OCI-LY1 (cell line): ENCODE data around the gene CACNA2D1.

ENCODE experiments used
- H2AFZ ChIP-seq: fragments of 200-600 bp; sonication (generic), shearing (Covaris generic); 2 replicates; pipeline ENCODE4 v1.6.0; 2014; ENCODE audit warnings: antibody characterized with exemption, mild to moderate bottlenecking, low read length
- H3F3A ChIP-seq: fragments of 200-600 bp; sonication (generic), shearing (Covaris generic); 2 replicates; pipeline ENCODE4 v1.6.0; 2014; ENCODE audit warnings: mild to moderate bottlenecking, antibody characterized with exemption, low read length, moderate library complexity; ENCODE audit not compliant: insufficient read depth
- H3K27ac ChIP-seq: fragments of 200-600 bp; sonication (generic); 2 replicates; pipeline ENCODE4 v1.5.1; 2014; ENCODE audit warnings: low read length, mixed run types, mild to moderate bottlenecking, low read depth; ENCODE audit not compliant: poor library complexity, severe bottlenecking
- H3K27me3 ChIP-seq: fragments of 200-600 bp; sonication (generic); 2 replicates; pipeline ENCODE4 v1.6.0; 2014; ENCODE audit warnings: antibody characterized with exemption, mild to moderate bottlenecking, low read length, moderate library complexity; ENCODE audit not compliant: insufficient read depth
- H3K36me3 ChIP-seq: fragments of 200-600 bp; sonication (generic); 2 replicates; pipeline ENCODE4 v1.6.1; 2014; ENCODE audit warnings: mild to moderate bottlenecking, antibody characterized with exemption, low read length, moderate library complexity, mixed read lengths; ENCODE audit not compliant: insufficient read depth
- H3K4me1 ChIP-seq: fragments of 200-600 bp; sonication (generic); 2 replicates; pipeline ENCODE4 v1.5.1; 2014; ENCODE audit warnings: mild to moderate bottlenecking, low read length, moderate library complexity; ENCODE audit not compliant: insufficient read depth, severe bottlenecking
- H3K4me2 ChIP-seq: fragments of 200-600 bp; sonication (generic), shearing (Covaris generic); 2 replicates; pipeline ENCODE4 v1.6.1; 2014; ENCODE audit warnings: low read length
- H3K4me3 ChIP-seq: fragments of 200-600 bp; sonication (generic); 2 replicates; pipeline ENCODE4 v1.5.1; 2014; ENCODE audit warnings: low read length, low read depth, mild to moderate bottlenecking, mixed read lengths; ENCODE audit not compliant: poor library complexity, severe bottlenecking
- H3K79me2 ChIP-seq: fragments of 200-600 bp; shearing (Covaris generic); 2 replicates; pipeline ENCODE4 v1.6.1; 2016; ENCODE audit warnings: mixed run types, low read length, mixed read lengths; ENCODE audit not compliant: insufficient read depth
- H3K9ac ChIP-seq: fragments of 200-600 bp; sonication (generic), shearing (Covaris generic); 2 replicates; pipeline ENCODE4 v1.6.1; 2014; ENCODE audit warnings: mild to moderate bottlenecking, low read length, mixed read lengths
- H3K9me2 ChIP-seq: fragments of 200-600 bp; sonication (generic), shearing (Covaris generic); 2 replicates; pipeline ENCODE4 v1.6.1; 2014; ENCODE audit warnings: low read depth, mild to moderate bottlenecking, low read length, mixed read lengths
- H3K9me3 ChIP-seq: fragments of 200-600 bp; shearing (Covaris generic); 2 replicates; pipeline ENCODE4 v1.6.1; 2014; ENCODE audit warnings: low read length, mixed read lengths
- H4K20me1 ChIP-seq: fragments of 200-600 bp; sonication (generic), shearing (Covaris generic); 2 replicates; pipeline ENCODE4 v1.6.0; 2016; ENCODE audit warnings: mild to moderate bottlenecking, low read length; ENCODE audit not compliant: insufficient read depth
- CTCF ChIP-seq: fragments of 200-600 bp; sonication (generic), shearing (Covaris generic); IDR thresholded peaks from 2 replicates; pipeline ENCODE4 v1.5.1; 2017; ENCODE audit warnings: mild to moderate bottlenecking, antibody characterized with exemption, low read length, moderate library complexity, mixed read lengths
- EZH2 ChIP-seq: fragments of 200-600 bp; sonication (generic), shearing (Covaris generic); IDR thresholded peaks from 2 replicates; pipeline ENCODE4 v1.8.0; 2017; ENCODE audit warnings: borderline replicate concordance, mixed run types, mild to moderate bottlenecking, antibody characterized with exemption, low read length, moderate library complexity, mixed read lengths

The CACNA2D1 gene

GRCh38 chr7:82223580-82223979 lies 220.0 kb downstream of the CACNA2D1 start:
- H3K27ac ChIP-seq: no peak overlapping the region

GRCh38 chr7:82221152-82221674 lies 222.4 kb downstream of the CACNA2D1 start:
- no peaks in the 10 kb centered on the region; the same call in 1 of the 2 replicates for H3K9me3 ChIP-seq
- TF ChIP-seq CTCF (no peak), EZH2 (no peak)
- no peaks in the 10 kb centered on the region for H3K36me3 ChIP-seq
- H3K9ac ChIP-seq: no peak overlapping the region
- no peaks in the 10 kb centered on the region for H3K4me1 ChIP-seq
- no peaks in the 10 kb centered on the region for H4K20me1 ChIP-seq
- no peaks in the 10 kb centered on the region for H3K79me2 ChIP-seq
- H3F3A ChIP-seq: no peaks in the 10 kb centered on the region
- no peaks in the 10 kb centered on the region for H3K9me2 ChIP-seq
- no peaks in the 10 kb centered on the region for H3K27me3 ChIP-seq
- no peak overlapping the region for H3K27ac ChIP-seq
- H3K4me3 ChIP-seq: no peak overlapping the region
- no peak overlapping the region for H2AFZ ChIP-seq
- H3K4me2 ChIP-seq: no peak overlapping the region

More at GRCh38 chr7:82223580-82223979, 220.0 kb downstream of the CACNA2D1 start:
- Histone ChIP-seq H3K9ac (no peak overlapping the region), H3K4me2 (no peak overlapping the region), H3K4me3 (no peak overlapping the region), H3F3A (no peaks in the 10 kb centered on the region), H2AFZ (no peak overlapping the region), H3K9me2 (no peaks in the 10 kb centered on the region), H3K9me3 (no peaks in the 10 kb centered on the region; the same call in 1 of the 2 replicates), H3K27me3 (no peaks in the 10 kb centered on the region), H3K79me2 (no peaks in the 10 kb centered on the region), H4K20me1 (no peaks in the 10 kb centered on the region), H3K36me3 (no peaks in the 10 kb centered on the region), H3K4me1 (no peaks in the 10 kb centered on the region)
- TF ChIP-seq CTCF: no peak
- TF ChIP-seq EZH2: no peak

- H3K27ac ChIP-seq: no peak overlapping the region
Observed at GRCh38 chr7:82212466-82212865, 231.1 kb downstream of the CACNA2D1 start.

More at GRCh38 chr7:82212466-82212865, 231.1 kb downstream of the CACNA2D1 start:
- Histone ChIP-seq H3K27me3 (no peaks in the 10 kb centered on the region), H3K4me1 (no peaks in the 10 kb centered on the region), H4K20me1 (no peaks in the 10 kb centered on the region), H2AFZ (no peak overlapping the region), H3K36me3 (no peaks in the 10 kb centered on the region), H3K79me2 (no peaks in the 10 kb centered on the region), H3K9ac (no peak overlapping the region), H3K9me3 (no peaks in the 10 kb centered on the region), H3F3A (no peaks in the 10 kb centered on the region), H3K9me2 (no peaks in the 10 kb centered on the region), H3K4me2 (no peak overlapping the region), H3K4me3 (no peak overlapping the region)
- TF ChIP-seq CTCF: no peak
- TF ChIP-seq EZH2: no peak
